ENCODE measurements around the gene CNTNAP5.

CNTNAP5 gene

DNA sequence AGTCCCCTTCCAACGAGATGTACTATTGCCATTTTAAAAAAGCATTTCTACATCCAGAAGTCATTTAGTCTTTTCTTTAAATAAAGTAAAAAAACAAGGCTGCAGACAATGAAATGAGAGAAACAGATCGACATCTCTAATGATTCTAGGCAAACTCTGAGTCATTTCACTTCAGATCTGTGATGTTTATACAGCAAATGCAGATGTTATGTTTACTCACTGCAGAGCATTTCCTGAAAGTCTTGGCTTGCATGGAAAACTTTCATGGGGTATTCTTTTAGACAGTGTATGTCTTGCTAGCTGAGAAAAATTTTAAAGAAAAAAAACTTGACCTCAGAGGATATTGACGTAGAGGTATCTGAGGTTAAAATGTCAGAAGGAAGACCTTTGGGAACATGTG is 797.4 kb downstream of the CNTNAP5 start:
- DNase-seq (ENCODE audit: insufficient read length, low spot score) (no peak), FAIRE-seq (no peak)
- no peak for TF ChIP-seq POLR2A (IDR thresholded peaks at IDR 0.05; ENCODE audit: low read depth, low read length)

DNA sequence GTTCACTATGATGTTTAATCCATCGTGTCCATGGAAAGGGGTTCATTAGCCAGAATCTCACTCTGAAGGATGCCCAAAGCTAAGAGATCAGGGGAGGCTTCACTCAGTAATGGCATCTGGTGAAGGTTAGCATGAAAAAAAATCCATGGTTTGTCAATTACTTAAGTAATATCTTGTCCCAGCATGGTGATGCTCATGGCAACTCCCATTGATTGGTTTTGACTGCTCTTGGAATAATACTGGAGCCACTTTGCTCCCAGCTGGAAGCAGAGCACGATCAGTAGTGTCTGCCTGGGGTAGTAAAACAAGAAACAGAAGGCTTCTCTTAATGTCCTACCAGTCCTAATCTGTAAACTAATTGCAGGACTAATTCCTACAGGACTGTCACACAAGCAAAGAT is 799.4 kb downstream of the CNTNAP5 start:
- no peak for FAIRE-seq
- DNase-seq (ENCODE audit: insufficient read length, low spot score): no peak

DNA sequence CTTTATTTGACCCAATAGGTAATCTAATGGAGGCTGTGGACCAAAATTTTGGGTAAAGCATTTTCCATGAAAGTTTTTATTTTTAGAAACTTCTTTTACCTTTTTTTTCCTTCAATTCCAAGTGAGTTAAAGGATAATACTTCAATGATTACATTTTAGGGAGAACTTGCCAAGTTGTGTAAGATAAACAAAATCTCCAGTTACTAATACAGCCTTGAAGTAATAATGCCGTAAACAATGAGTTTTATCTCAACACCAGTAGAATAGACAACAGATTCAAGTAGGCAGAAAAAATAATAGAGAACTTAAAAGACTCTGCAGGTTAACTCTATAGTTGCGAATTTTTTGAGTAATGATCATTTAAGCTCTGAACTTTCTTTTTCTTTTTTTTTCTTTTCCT is 807.4 kb downstream of the CNTNAP5 start:
- no peak for TF ChIP-seq POLR2A (IDR thresholded peaks at IDR 0.05; ENCODE audit: low read depth, low read length)
- FAIRE-seq: no peak

More for the DNA sequence above, 799.4 kb downstream of the CNTNAP5 start:
- TF ChIP-seq POLR2A (IDR thresholded peaks at IDR 0.05; ENCODE audit: low read depth, low read length): no peak

GRCh38 chr2:124834331-124834730 is 809.2 kb downstream of the CNTNAP5 start:
- FAIRE-seq: no peak
- TF ChIP-seq POLR2A (IDR thresholded peaks at IDR 0.05; ENCODE audit: low read depth, low read length): no peak
- DNase-seq (ENCODE audit: insufficient read length, low spot score): no peak

More for the DNA sequence above, 807.4 kb downstream of the CNTNAP5 start:
- no peak for DNase-seq (ENCODE audit: insufficient read length, low spot score)

DNA sequence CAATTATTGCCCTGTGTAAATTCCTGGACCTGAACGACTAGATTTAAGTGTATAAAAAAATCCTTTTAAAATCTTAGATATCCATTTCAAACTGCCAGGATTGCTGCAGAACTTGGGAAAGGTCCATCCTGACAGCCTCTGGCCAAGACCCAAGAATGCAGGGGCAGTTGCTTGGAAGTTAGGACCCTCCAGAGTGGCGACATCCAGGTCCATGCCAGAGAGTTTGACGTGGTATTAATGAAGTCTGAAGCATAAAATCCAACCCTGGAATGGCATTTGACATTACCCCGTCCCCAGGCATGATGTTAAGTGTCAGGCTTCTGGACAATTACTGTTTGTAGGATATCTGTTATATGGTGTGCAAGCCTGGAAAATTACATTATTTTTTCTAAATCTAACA is 810.2 kb downstream of the CNTNAP5 start:
- TF ChIP-seq POLR2A (IDR thresholded peaks at IDR 0.05; ENCODE audit: low read depth, low read length): no peak
- no peak for FAIRE-seq
- DNase-seq (ENCODE audit: insufficient read length, low spot score): no peak

DNA sequence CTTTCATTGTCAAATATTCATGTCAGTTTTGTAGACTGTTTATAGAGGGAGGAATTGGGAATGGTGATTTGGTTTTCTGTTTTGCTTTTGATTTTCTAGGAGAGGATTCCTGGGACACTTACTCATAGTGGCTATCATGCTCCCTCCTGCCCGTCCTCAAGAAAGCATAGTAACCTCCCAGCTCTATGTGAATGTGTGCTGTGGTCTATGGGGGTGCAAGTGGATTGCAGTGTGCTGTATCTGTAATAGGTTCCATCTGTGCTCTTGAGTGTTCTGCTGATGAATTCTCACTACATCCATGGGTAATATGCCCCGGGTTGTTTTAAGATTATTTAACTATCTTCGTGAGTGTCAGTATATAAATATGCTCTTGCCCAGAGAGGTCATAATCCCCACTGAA is 811.3 kb downstream of the CNTNAP5 start:
- FAIRE-seq: no peak
- no peak for DNase-seq (ENCODE audit: insufficient read length, low spot score)
- TF ChIP-seq POLR2A (IDR thresholded peaks at IDR 0.05; ENCODE audit: low read depth, low read length): no peak

DNA sequence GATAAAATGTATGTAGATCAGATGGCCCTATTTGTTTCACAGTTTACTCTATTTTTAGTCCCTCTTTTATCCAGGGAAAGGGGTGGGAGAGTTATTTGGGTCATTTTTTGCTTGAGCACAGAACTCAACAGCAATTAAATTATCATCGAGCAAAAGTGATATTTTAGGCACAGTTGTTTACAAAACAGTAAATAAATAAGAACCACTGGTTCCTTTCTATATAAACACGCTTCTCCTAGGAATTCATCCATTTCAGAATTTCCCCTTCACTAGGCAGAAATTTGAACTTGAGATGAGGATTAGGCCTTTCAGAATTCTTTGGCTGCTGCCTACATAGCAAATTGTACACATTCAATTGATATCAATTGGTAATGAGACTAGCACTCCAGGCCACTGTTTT is 812.4 kb downstream of the CNTNAP5 start:
- no peak for TF ChIP-seq POLR2A (IDR thresholded peaks at IDR 0.05; ENCODE audit: low read depth, low read length)
- DNase-seq (ENCODE audit: insufficient read length, low spot score): no peak
- no peak for FAIRE-seq

- DNase-seq (ENCODE audit: insufficient read length, low spot score) (no peak), FAIRE-seq (no peak)
- TF ChIP-seq POLR2A (IDR thresholded peaks at IDR 0.05; ENCODE audit: low read depth, low read length): no peak
Observed at GRCh38 chr2:124838406-124838805, 813.3 kb downstream of the CNTNAP5 start.

- no peak for DNase-seq (ENCODE audit: insufficient read length, low spot score)
- no peak for TF ChIP-seq POLR2A (IDR thresholded peaks at IDR 0.05; ENCODE audit: low read depth, low read length)
- no peak for FAIRE-seq
Observed at GRCh38 chr2:124867247-124867646, 842.2 kb downstream of the CNTNAP5 start.

- no peak for TF ChIP-seq POLR2A (IDR thresholded peaks at IDR 0.05; ENCODE audit: low read depth, low read length)
- FAIRE-seq: no peak
- DNase-seq (ENCODE audit: insufficient read length, low spot score): no peak
Observed at GRCh38 chr2:124874219-124874618, 849.1 kb downstream of the CNTNAP5 start.

GRCh38 chr2:124874676-124875075 is 849.6 kb downstream of the CNTNAP5 start:
- DNase-seq (ENCODE audit: insufficient read length, low spot score): no peak
- FAIRE-seq: no peak
- no peak for TF ChIP-seq POLR2A (IDR thresholded peaks at IDR 0.05; ENCODE audit: low read depth, low read length)

- TF ChIP-seq POLR2A (IDR thresholded peaks at IDR 0.05; ENCODE audit: low read depth, low read length): no peak
- DNase-seq (ENCODE audit: insufficient read length, low spot score) (no peak), FAIRE-seq (no peak)
Observed at GRCh38 chr2:124875627-124876244, 850.6 kb downstream of the CNTNAP5 start.

DNA sequence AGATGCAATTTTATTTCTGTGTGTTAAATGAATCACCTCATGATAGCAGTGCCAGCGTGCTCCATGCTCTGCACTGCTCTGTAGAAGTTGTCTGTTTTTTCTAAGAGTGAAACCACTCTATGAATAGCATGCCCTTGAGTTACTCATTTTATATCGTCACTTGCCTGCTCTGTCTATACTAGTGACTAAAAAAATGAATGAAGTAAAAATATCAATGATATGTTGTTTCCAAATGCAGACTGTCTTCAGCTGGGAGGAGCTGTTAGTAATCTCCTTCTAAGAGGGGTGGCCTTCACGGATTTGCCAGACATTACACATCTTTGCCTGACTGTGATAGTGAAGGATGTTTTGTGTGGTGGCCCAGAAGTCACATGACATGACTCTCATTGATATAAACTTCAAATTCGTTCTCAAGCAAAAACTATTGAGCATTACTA is 852.1 kb downstream of the CNTNAP5 start:
- TF ChIP-seq POLR2A (IDR thresholded peaks at IDR 0.05; ENCODE audit: low read depth, low read length): no peak
- no peak for DNase-seq (ENCODE audit: insufficient read length, low spot score)
- no peak for FAIRE-seq

- TF ChIP-seq POLR2A (IDR thresholded peaks at IDR 0.05; ENCODE audit: low read depth, low read length): no peak
- DNase-seq (ENCODE audit: insufficient read length, low spot score): no peak
- FAIRE-seq: no peak
Observed at GRCh38 chr2:124879640-124880039, 854.6 kb downstream of the CNTNAP5 start.

DNA sequence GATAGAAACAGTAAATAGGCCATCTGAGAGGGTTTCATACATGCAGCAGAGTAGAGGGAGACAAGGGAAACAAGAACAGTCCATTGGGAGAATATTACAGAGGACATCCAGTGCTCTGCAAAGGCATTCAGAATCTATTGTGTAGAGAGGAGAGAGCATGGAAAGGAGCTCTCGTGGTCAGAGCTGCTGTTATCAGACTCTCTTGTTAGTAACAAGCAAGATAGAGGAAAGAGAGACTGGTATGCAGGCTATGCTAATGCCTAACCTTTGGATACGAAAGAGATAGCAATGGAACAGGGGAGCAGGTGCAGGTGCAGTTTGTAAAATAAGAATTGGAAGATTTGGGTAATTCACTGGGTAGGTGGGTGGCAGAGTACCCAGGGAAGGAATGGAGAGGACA is 855.9 kb downstream of the CNTNAP5 start:
- FAIRE-seq (no peak), DNase-seq (ENCODE audit: insufficient read length, low spot score) (no peak)
- TF ChIP-seq POLR2A (IDR thresholded peaks at IDR 0.05; ENCODE audit: low read depth, low read length): no peak

GRCh38 chr2:124882423-124882822 is 857.3 kb downstream of the CNTNAP5 start:
- DNase-seq (ENCODE audit: insufficient read length, low spot score) (no peak), FAIRE-seq (no peak)
- no peak for TF ChIP-seq POLR2A (IDR thresholded peaks at IDR 0.05; ENCODE audit: low read depth, low read length)
